C4-2B (cell line): ENCODE results near the gene DPEP2.

ENCODE experiments used
- ZFX ChIP-seq: fragments of 450-650 bp; IDR thresholded peaks from 2 replicates; pipeline ENCODE4 v1.6.1; 2017
- TF ChIP-seq, protein P1 (sequence below): fragments of 450-650 bp; conservative IDR thresholded peaks from 2 replicates; pipeline ENCODE4 v1.5.1; 2017; ENCODE audit warnings: mild to moderate bottlenecking

DNA sequence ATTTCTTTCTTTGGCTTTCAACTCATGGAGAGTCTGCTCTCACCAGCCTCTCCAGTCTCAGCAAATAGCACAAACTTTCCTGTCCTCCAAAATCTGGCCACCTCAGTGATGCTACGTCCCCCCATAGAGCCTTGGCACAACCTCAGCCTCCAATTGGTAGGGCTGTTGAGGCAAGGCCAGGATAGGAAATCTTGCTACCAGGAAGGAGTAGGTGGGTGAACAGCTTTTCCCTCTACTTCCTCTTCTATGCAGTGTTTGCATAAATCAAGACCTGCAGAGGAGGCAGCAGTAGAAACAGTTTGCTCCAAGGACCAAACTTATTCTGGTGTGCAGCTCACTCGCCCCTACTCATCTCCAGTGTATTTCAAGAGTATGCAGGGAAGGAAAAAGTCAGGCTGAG, 701 bp upstream of the DPEP2 start:
- TF ChIP-seq, protein P1, sequence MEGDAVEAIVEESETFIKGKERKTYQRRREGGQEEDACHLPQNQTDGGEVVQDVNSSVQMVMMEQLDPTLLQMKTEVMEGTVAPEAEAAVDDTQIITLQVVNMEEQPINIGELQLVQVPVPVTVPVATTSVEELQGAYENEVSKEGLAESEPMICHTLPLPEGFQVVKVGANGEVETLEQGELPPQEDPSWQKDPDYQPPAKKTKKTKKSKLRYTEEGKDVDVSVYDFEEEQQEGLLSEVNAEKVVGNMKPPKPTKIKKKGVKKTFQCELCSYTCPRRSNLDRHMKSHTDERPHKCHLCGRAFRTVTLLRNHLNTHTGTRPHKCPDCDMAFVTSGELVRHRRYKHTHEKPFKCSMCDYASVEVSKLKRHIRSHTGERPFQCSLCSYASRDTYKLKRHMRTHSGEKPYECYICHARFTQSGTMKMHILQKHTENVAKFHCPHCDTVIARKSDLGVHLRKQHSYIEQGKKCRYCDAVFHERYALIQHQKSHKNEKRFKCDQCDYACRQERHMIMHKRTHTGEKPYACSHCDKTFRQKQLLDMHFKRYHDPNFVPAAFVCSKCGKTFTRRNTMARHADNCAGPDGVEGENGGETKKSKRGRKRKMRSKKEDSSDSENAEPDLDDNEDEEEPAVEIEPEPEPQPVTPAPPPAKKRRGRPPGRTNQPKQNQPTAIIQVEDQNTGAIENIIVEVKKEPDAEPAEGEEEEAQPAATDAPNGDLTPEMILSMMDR, result no peak
- no peak for TF ChIP-seq ZFX
